Measurements from ENCODE around the gene CBR3.
"Not testable (repeated sequence)": the region's sequence is repeated elsewhere in the genome, so short reads cannot be mapped to it uniquely, and the experiment has no call there.

Gene CBR3

GRCh38 chr21:36129219-36129618 lies 5.7 kb upstream of the CBR3 start:
- Mint-ChIP-seq H3K4me3 (peak overlapping the region; percentile 33), H3K4me1 (ENCODE audit: low read depth) (peaks cover 30% of the 10 kb centered on the region), H3K27ac (no peak overlapping the region), H3K9me3 (no peaks in the 10 kb centered on the region), H3K27me3 (ENCODE audit: low read depth) (peaks cover 21% of the 10 kb centered on the region), H3K36me3 (ENCODE audit: low read depth) (peaks cover 4% of the 10 kb centered on the region)

GRCh38 chr21:36130414-36130762 lies 4.5 kb upstream of the CBR3 start:
- peak overlapping the region; percentile 89 for H3K4me3 Mint-ChIP-seq

GRCh38 chr21:36130839-36131238 lies 4.0 kb upstream of the CBR3 start:
- peak overlapping the region; percentile 89 for H3K4me3 Mint-ChIP-seq
- peaks cover 28% of the 10 kb centered on the region for H3K4me1 Mint-ChIP-seq (ENCODE audit: low read depth)
- not testable (repeated sequence) for H3K36me3 Mint-ChIP-seq (ENCODE audit: low read depth); H3K27ac Mint-ChIP-seq; H3K9me3 Mint-ChIP-seq
- peaks cover 18% of the 10 kb centered on the region for H3K27me3 Mint-ChIP-seq (ENCODE audit: low read depth)

More at GRCh38 chr21:36130414-36130762, 4.5 kb upstream of the CBR3 start:
- not testable (repeated sequence) for H3K9me3 Mint-ChIP-seq; H3K36me3 Mint-ChIP-seq (ENCODE audit: low read depth); H3K27ac Mint-ChIP-seq
- peaks cover 21% of the 10 kb centered on the region for H3K27me3 Mint-ChIP-seq (ENCODE audit: low read depth)
- H3K4me1 Mint-ChIP-seq (ENCODE audit: low read depth): peaks cover 32% of the 10 kb centered on the region

- no peaks in the 10 kb centered on the region for H3K9me3 Mint-ChIP-seq
- peaks cover 18% of the 10 kb centered on the region for H3K27me3 Mint-ChIP-seq (ENCODE audit: low read depth)
- no peak overlapping the region for H3K4me3 Mint-ChIP-seq
- H3K36me3 Mint-ChIP-seq (ENCODE audit: low read depth): peaks cover 10% of the 10 kb centered on the region
- H3K4me1 Mint-ChIP-seq (ENCODE audit: low read depth): peaks cover 32% of the 10 kb centered on the region
- no peak overlapping the region for H3K27ac Mint-ChIP-seq
These were observed 2.2 kb upstream of the CBR3 start for GRCh38 chr21:36132696-36133095.

- peaks cover 20% of the 10 kb centered on the region for H3K36me3 Mint-ChIP-seq (ENCODE audit: low read depth)
- peaks cover 3% of the 10 kb centered on the region for H3K27me3 Mint-ChIP-seq (ENCODE audit: low read depth)
- no peaks in the 10 kb centered on the region for H3K9me3 Mint-ChIP-seq
- peak overlapping the region; percentile 95 for H3K27ac Mint-ChIP-seq
- peaks cover 22% of the 10 kb centered on the region for H3K4me1 Mint-ChIP-seq (ENCODE audit: low read depth)
- H3K4me3 Mint-ChIP-seq: peak overlapping the region; percentile 88
These were observed 668 bp downstream of the CBR3 start for GRCh38 chr21:36135391-36136102.

- H3K4me1 Mint-ChIP-seq (ENCODE audit: low read depth): peaks cover 18% of the 10 kb centered on the region
- not testable (repeated sequence) for H3K9me3 Mint-ChIP-seq; H3K27ac Mint-ChIP-seq; H3K27me3 Mint-ChIP-seq (ENCODE audit: low read depth); H3K4me3 Mint-ChIP-seq
- H3K36me3 Mint-ChIP-seq (ENCODE audit: low read depth): peaks cover 22% of the 10 kb centered on the region
These were observed 4.9 kb downstream of the CBR3 start for GRCh38 chr21:36139791-36140190.

GRCh38 chr21:36141513-36141925 lies 6.6 kb downstream of the CBR3 start:
- peaks cover 26% of the 10 kb centered on the region for H3K4me1 Mint-ChIP-seq (ENCODE audit: low read depth)
- H3K27me3 Mint-ChIP-seq (ENCODE audit: low read depth): no peaks in the 10 kb centered on the region
- H3K27ac Mint-ChIP-seq: peak overlapping the region; percentile 68
- peaks cover 25% of the 10 kb centered on the region for H3K36me3 Mint-ChIP-seq (ENCODE audit: low read depth)
- no peak overlapping the region for H3K4me3 Mint-ChIP-seq
- H3K9me3 Mint-ChIP-seq: no peaks in the 10 kb centered on the region

- H3K36me3 Mint-ChIP-seq (ENCODE audit: low read depth): peaks cover 18% of the 10 kb centered on the region
- not testable (repeated sequence) for H3K9me3 Mint-ChIP-seq; H3K27ac Mint-ChIP-seq; H3K4me3 Mint-ChIP-seq; H3K27me3 Mint-ChIP-seq (ENCODE audit: low read depth)
- H3K4me1 Mint-ChIP-seq (ENCODE audit: low read depth): peaks cover 22% of the 10 kb centered on the region
These were observed 9.4 kb downstream of the CBR3 start for GRCh38 chr21:36144233-36144632.

GRCh38 chr21:36145259-36145658 lies 10.4 kb downstream of the CBR3 start:
- Mint-ChIP-seq H3K4me3 (no peak overlapping the region), H3K27ac (peak overlapping the region; percentile 45), H3K4me1 (ENCODE audit: low read depth) (peaks cover 29% of the 10 kb centered on the region)

GRCh38 chr21:36147911-36148310 lies 13.0 kb downstream of the CBR3 start:
- peaks cover 29% of the 10 kb centered on the region for H3K4me1 Mint-ChIP-seq (ENCODE audit: low read depth)
- no peak overlapping the region for H3K27ac Mint-ChIP-seq
- H3K27me3 Mint-ChIP-seq (ENCODE audit: low read depth): no peaks in the 10 kb centered on the region

More at GRCh38 chr21:36145259-36145658, 10.4 kb downstream of the CBR3 start:
- Mint-ChIP-seq H3K9me3 (no peaks in the 10 kb centered on the region), H3K27me3 (ENCODE audit: low read depth) (no peaks in the 10 kb centered on the region), H3K36me3 (ENCODE audit: low read depth) (peaks cover 19% of the 10 kb centered on the region)

GRCh38 chr21:36148886-36149285 lies 14.0 kb downstream of the CBR3 start:
- no peak overlapping the region for H3K4me3 Mint-ChIP-seq
- peaks cover 13% of the 10 kb centered on the region for H3K36me3 Mint-ChIP-seq (ENCODE audit: low read depth)
- H3K27ac Mint-ChIP-seq: no peak overlapping the region
- H3K4me1 Mint-ChIP-seq (ENCODE audit: low read depth): peaks cover 32% of the 10 kb centered on the region
- H3K9me3 Mint-ChIP-seq: no peaks in the 10 kb centered on the region
- no peaks in the 10 kb centered on the region for H3K27me3 Mint-ChIP-seq (ENCODE audit: low read depth)

More at GRCh38 chr21:36147911-36148310, 13.0 kb downstream of the CBR3 start:
- H3K4me3 Mint-ChIP-seq: no peak overlapping the region
- peaks cover 13% of the 10 kb centered on the region for H3K36me3 Mint-ChIP-seq (ENCODE audit: low read depth)
- no peaks in the 10 kb centered on the region for H3K9me3 Mint-ChIP-seq

GRCh38 chr21:36149788-36150711 lies 15.2 kb downstream of the CBR3 start:
- Mint-ChIP-seq H3K36me3 (ENCODE audit: low read depth) (peaks cover 13% of the 10 kb centered on the region), H3K27ac (peak overlapping the region; percentile 78), H3K27me3 (ENCODE audit: low read depth) (peaks cover 4% of the 10 kb centered on the region), H3K9me3 (no peaks in the 10 kb centered on the region), H3K4me1 (ENCODE audit: low read depth) (peaks cover 31% of the 10 kb centered on the region), H3K4me3 (no peak overlapping the region)

- Mint-ChIP-seq H3K4me1 (ENCODE audit: low read depth) (peaks cover 19% of the 10 kb centered on the region), H3K27me3 (ENCODE audit: low read depth) (peaks cover 10% of the 10 kb centered on the region), H3K9me3 (no peaks in the 10 kb centered on the region), H3K27ac (no peak overlapping the region), H3K4me3 (peak overlapping the region; percentile 60), H3K36me3 (ENCODE audit: low read depth) (peaks cover 10% of the 10 kb centered on the region)
These were observed 20.9 kb downstream of the CBR3 start for GRCh38 chr21:36155603-36156338.

- H3K27ac Mint-ChIP-seq: no peak overlapping the region
These were observed 21.5 kb downstream of the CBR3 start for GRCh38 chr21:36156339-36156814.

More at GRCh38 chr21:36156339-36156814, 21.5 kb downstream of the CBR3 start:
- H3K4me1 Mint-ChIP-seq (ENCODE audit: low read depth): peaks cover 17% of the 10 kb centered on the region
- peaks cover 10% of the 10 kb centered on the region for H3K27me3 Mint-ChIP-seq (ENCODE audit: low read depth)
- no peaks in the 10 kb centered on the region for H3K9me3 Mint-ChIP-seq
- peaks cover 11% of the 10 kb centered on the region for H3K36me3 Mint-ChIP-seq (ENCODE audit: low read depth)
- peak overlapping the region; percentile 60 for H3K4me3 Mint-ChIP-seq

All from T-helper 1 cell treated with Interleukin-12 subunit alpha and Interleukin-12 subunit beta and Interleukin-4 antibody, amounts not matched to agents 30 μg/mL and 1 μg/mL, for 36 hours (primary cell).